PC-9 (cell line): ENCODE data around the gene CNOT10.
"Not testable (repeated sequence)": the region's sequence is repeated elsewhere in the genome, so short reads cannot be mapped to it uniquely, and the experiment has no call there.

Experiments
- EZH2 ChIP-seq: fragments of 200-600 bp; sonication (generic); IDR thresholded peaks from 2 replicates; pipeline ENCODE4 v1.8.0; 2017; ENCODE audit warnings: antibody characterized with exemption, low read depth
- TF ChIP-seq, protein P1 (sequence below): fragments of 200-600 bp; sonication (generic); conservative IDR thresholded peaks from 2 replicates; pipeline ENCODE4 v1.6.1; 2017; ENCODE audit warnings: mixed run types, antibody characterized with exemption, mild to moderate bottlenecking, moderate library complexity

DNA sequence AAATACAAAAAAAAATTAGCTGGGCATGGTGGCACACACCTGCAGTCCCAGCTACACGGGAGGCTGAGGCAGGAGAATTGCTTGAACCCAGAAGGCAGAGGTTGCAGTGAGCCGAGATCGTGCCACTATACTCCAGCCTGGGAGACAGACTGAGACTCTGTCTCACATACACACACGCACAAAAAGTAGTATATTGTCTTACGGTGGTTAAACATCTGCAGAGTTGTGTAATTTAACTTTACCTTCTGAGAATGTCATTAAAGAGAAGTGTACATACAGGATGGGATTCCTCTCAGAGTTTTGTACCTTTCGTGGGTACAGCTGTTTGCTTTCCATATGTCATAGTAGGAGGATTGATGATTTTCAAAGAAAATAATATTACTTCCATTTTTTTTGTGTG lies 58.5 kb downstream of the CNOT10 start:
- TF ChIP-seq EZH2, result not testable (repeated sequence)
- TF ChIP-seq, protein P1, sequence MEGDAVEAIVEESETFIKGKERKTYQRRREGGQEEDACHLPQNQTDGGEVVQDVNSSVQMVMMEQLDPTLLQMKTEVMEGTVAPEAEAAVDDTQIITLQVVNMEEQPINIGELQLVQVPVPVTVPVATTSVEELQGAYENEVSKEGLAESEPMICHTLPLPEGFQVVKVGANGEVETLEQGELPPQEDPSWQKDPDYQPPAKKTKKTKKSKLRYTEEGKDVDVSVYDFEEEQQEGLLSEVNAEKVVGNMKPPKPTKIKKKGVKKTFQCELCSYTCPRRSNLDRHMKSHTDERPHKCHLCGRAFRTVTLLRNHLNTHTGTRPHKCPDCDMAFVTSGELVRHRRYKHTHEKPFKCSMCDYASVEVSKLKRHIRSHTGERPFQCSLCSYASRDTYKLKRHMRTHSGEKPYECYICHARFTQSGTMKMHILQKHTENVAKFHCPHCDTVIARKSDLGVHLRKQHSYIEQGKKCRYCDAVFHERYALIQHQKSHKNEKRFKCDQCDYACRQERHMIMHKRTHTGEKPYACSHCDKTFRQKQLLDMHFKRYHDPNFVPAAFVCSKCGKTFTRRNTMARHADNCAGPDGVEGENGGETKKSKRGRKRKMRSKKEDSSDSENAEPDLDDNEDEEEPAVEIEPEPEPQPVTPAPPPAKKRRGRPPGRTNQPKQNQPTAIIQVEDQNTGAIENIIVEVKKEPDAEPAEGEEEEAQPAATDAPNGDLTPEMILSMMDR, result not testable (repeated sequence)
